PC-3 (cell line): ENCODE results near the gene ABCC8.

ENCODE experiments used
- CTCF ChIP-seq: fragments of 300-600 bp; sonication (generic); conservative IDR thresholded peaks from 2 replicates; pipeline ENCODE4 v1.5.1; 2017; ENCODE audit warnings: antibody characterized with exemption, low read depth, mild to moderate bottlenecking, low read length
- EZH2 ChIP-seq: fragments of 300-600 bp; sonication (generic); IDR thresholded peaks from one replicate; pipeline ENCODE4 v1.6.1; 2017; ENCODE audit warnings: antibody characterized with exemption, mild to moderate bottlenecking, low read length; ENCODE audit not compliant: unreplicated experiment
- EZH2phosphoT487 ChIP-seq: fragments of 300-600 bp; sonication (generic); IDR thresholded peaks from 2 replicates; pipeline ENCODE4 v1.6.1; 2018; ENCODE audit warnings: mild to moderate bottlenecking, antibody characterized with exemption, low read length, borderline replicate concordance

GRCh38 chr11:17387254-17387653 lies 89.4 kb downstream of the ABCC8 start:
- TF ChIP-seq CTCF (no peak), EZH2phosphoT487 (no peak), EZH2 (no peak)
